ENCODE data around the gene TMEM47.

TMEM47 gene

DNA sequence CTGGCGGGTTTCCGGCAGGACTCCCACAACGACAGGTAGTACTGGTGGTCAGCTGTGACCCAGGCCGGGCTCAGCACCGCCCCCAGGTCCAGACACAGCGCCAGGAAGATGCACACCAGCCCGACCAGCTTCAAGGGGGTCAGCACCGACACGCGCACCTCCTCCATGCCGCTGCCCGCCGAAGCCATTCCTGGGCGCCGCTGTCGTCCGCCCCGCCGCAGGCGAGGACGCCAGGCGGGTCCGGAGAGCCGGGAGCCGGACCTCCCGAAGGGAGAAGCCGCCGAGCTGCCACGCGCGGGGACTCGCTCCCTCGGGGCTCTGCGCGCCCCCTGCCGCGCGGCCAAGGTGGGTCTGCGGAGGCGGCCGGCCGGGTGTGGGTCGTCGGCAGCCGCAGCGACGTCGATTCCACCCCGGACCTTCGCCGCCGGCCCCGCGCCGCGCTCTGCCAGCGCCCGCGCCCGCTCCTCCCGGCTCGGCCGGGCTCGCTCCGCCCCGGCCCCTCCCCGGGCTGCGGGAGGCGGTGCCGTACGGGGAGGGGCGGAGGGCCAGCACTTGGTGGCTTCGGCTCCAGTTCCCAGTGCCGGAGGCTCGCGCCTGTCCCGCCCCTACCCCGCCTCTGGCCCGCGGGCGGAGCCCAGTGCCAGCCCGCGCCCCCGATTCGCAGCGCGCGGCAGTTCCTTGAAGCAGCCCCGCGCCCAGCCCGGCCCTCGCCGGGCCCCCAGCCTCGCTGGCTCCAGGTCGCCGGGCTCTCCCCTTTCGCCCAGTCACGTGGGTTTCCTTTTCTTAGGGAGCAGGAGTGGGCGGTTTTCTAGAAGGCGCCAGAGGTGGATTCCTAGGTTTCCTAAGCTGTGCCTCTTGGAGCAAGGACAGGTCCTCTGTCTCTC is at the start of gene TMEM47:
TMEM47 (minus strand) TSS at position 444 of the 884 bp plus-strand sequence; CDS start at position 188, 256 bp downstream.
- DNase-seq, result peak; percentile 80

DNA sequence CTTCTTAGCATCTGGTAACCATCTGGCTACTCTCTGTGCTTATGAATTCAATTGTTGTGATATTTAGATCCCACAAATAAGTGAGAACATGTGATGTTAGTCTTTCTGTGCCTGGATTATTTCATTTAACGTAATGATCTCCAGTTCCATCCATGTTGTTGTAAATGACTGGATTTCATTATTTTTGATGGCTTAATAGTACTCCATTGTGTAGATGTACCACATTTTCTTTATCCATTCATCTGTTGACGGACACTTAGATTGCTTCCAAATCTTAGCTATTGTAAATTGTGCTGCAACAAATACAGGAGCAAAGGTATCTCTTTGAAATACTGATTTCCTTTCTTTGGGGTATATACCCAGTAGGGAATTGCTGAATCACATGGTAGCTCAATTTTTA is 30.0 kb upstream of the TMEM47 start:
- no peak for DNase-seq

DNA sequence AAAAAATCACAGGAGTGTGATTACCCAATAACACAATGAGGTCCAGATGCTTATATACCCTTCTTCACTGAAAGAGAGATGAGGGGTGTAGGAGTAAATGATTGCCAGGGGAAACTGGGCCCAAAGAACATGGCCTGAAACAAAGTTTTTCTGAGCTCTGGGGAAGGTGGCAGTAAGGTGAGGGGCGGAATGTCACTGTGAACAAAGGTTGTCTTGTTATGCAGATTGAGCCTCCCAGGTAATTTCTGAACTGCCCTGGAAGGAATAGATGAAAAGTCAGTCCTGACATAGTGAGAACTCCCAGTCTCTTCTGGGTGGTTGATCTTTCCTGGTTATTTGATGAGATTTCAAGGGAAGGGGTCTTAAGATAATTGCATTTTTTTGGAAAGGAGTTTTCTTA is 2.5 kb upstream of the TMEM47 start:
- no peak for DNase-seq

DNA sequence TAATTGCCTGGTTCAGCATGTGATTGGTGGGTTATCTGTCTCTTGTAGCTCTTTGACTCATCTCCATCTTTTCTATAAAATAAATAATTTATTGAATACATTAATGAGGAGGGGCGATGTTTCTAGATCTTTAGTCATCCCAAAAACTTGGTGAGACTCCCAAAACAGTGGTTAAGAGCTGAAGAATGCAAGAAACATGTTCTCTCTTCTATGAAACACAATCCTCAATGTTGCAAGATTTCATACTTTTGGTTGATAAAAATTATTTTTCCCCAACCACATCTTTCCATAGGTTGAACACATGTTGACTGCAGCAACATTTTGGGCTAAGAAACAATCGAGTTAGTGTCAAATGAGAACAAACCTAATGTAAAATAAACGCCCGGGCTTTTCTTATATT is 1.2 kb upstream of the TMEM47 start:
- DNase-seq, result no peak

DNA sequence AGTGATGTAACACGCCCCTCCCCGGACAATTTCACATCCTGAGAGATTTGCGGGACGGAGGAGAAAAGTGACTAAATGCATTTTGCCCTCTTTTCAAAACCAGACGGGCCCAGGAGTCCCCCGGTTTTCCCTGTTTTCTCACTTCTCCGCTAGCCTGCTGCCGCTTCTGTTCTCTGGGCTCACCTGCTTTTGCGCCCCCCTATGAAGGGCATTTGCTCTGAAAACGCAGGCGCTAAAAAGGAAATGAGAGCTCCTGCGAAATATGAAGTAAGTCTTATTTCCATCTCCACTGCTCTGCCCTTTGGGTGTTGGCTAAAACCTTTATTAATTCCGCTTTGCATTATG is 613 bp upstream of the TMEM47 start:
- DNase-seq, result no peak

DNA sequence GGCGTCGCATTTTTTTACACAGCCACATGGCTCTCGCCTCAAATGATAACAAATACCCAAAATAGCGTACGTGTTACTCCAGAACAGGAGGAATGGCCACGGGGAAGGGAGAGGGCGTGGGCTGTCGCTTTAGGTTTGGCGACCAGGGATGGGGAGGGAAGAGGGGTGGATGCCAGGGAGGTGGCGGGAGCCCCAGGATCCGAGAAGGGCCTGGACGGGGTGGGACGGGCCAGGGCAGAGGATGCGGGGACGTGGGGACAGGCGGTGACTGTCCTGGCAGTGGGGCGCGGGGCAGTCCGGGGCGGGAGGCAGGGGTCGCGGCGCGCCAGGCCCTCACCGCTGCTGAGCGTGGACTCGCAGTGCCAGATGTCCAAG is 631 bp downstream of the TMEM47 start:
- DNase-seq, result no peak

DNA sequence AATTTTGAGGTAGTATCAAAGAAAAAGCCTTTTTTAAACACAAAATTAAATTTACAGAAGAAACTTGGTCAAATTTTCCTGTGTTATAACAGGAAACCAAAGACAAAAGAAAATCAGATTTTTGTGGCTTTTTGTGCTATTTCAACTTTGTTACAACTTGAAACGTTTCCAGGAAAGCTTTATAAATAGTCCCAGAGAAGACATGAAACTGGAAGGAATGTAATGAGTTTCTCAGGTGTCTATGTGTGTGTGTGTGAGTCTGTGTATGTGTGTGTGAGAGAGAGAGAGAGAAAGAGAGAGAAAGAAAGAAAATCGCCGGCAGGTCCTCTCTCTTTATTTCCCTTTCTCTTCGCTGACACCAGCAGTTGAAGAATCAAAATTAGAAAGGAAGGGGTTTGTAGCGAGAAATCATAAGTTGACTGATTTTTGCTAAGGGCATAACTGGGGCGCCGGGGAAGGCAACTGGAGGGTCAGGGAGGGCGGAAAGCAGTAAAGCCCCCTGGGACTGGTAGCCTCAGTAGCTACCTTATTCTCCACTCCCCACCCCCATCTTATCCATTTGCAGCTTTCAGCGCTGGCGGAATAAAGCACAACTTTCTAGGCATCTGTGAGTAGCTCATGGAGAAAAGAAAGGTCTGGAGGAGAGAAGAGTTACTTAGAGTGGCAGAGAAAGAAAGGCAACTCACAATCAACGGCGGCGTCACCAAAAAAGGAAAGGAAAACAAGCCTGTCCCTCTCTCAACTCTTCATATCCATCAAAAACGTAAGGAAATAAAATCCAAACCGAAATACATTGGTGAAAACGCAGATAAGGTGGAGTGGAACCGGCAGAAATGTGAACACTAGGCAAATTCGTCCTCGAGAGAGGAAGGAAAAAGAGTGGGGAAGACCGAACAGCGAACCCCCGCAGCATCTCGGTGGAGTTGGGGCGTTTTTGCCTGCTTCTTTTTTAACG is 1.3 kb downstream of the TMEM47 start:
- DNase-seq, result no peak

DNA sequence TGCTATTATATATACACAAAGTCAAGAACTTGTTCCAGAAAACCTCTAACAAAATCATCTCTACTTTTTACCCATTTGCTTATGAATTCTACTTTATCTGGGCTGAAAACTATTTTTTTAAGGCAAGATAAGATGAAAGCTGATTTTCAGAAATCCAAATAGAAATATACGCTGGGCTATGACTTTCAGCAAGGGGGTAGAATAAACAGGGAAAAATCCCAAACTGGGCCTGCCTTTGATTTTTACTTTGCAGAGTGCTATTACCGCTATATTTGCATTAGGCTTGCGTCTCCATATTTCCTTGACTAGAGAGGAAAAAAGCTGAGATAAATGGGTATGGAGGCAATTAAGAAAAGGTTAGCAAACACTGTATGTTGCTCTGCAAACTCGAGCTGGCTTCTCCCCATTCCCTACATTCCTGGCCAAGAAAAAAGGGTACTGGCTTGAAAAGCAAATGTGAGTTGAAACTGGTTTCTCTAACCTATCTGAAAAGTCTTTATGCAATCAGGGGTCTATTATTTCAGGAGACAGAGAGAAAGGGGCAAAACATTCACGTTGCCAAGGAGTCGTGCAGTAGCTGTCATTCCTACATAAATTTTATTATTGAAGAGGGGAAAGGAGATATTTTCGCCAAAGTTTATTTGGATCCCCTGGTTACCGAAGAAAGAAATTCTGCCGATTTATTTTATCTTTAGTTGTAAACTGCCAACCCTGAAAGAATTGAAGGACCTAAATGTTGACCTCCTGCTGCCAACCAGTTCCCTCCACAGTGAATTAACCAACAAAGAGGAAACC is 2.2 kb downstream of the TMEM47 start:
- DNase-seq, result no peak

DNA sequence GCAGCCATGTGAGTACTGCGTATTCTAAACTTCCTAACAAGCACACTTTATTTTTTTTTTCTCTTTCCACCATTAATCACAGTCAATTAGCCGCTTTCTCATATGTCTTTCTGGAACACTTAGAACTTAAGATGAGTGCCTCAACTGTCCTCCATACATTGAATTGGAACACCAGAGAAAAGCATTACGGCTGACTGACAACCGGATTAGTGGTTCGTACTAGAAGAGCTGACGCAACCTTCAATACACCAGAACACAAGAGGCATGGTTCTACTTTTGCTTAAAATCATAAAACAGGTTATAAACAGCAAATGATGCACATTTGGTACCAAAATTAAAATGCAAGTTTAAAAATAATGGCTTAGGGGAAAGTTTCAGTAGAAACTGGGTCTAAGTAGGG is 3.3 kb downstream of the TMEM47 start:
- no peak for DNase-seq

DNA sequence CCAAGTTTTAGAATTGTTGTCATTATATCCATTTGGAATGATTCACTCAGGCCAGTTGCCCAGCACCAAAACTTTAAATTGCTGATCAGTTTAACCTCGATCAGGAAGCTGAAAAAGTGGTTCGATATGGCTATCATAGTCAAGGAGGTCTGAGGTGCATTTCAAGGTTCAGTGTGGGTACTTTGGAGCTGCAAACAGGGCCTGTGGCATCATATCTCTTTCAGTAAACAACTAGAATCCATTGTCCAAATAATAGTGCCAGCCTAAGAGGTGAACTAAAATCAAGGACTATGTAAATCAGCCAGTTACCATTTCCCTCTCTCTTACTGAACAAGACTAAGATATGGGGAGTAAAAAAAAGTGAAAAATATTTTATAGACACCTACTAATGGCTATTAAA is 14.2 kb downstream of the TMEM47 start:
- DNase-seq, result no peak

DNA sequence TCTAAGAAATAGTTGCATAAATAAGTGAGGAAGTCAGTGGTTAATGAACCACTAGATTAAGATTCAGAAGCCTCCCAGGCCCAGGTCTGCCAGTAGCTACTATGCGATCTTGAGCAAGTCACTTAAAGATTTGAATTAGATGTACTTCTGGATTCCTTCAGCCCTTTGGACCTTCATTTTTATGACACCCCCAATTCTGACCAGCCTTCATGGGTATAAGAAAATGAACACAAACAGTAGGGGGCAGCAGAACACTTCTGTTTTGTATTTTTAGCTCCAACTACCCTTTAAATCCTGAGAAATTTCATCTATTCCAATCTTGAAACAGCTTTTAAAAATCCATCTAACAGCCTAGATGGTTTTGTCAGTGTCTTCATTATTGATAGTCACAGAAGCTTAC is 19.0 kb downstream of the TMEM47 start:
- DNase-seq, result no peak

DNA sequence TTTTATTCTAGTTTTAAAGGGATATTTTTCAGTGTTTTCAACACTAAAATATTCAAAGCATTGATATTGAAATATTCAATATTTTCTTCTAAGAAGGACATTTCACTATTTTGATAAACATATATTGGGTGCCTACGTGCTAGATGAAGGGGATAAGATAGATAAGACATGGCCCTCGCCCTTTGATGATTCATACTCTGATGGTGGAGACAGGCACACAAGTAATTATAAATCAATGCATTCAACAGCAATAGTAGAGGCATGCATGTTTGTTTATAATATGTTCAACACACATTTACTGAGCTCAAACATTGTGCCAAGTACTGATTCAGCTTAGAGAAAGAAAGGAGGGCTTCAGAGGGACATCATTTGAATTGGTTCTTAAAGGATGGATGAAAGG is 22.7 kb downstream of the TMEM47 start:
- no peak for DNase-seq

DNA sequence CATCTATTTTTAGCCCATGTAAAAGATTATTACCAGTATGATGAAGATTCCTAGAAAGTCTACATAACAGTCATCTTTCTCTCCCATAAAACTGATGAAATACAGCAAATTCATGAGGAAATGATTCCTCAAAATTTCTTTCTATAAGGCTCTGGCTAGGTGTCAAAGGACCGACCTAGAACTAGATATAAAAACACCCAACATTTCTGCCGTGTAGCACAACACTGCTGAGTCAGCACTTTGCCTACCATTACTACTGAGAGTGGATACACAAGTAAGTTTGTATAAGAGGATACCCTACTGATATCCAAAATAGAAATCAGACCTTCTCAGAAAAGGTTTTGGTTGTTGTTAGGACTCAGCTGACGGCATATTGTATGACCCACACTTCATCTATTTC is 24.7 kb downstream of the TMEM47 start:
- no peak for DNase-seq

DNA sequence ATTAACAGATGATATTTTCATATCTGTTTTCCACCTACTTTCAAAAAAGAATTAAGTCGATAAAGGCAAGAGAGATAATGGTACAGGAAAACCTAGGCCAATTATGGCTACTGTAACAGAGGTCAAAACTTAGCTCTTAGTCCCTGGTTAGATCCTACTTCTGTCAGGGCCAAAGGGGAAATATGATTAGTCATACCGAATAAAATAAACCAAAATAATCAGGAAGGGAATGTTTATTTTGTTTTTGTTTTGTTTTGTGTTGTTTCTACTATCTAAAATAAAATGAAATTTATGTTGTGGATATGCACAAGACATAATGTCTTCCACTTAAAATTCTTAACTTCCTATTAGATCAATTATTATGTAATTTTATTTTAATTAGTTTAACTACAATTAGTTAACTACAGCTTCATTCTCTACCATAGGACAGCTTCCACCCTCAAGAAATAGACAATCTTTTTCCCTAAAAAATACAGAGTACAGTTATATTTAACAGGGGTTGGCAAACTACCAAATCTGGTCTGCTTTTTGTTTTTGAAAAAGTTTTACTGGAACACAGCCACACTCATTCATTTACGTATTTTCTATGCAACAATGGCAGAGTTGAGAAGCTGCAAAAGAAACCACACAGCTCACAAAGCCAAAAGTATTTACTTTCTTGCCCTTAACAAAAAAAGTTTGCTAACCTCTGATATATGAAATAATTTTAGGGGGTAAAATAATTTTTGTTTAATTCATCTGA is 25.4 kb downstream of the TMEM47 start:
- DNase-seq, result no peak

DNA sequence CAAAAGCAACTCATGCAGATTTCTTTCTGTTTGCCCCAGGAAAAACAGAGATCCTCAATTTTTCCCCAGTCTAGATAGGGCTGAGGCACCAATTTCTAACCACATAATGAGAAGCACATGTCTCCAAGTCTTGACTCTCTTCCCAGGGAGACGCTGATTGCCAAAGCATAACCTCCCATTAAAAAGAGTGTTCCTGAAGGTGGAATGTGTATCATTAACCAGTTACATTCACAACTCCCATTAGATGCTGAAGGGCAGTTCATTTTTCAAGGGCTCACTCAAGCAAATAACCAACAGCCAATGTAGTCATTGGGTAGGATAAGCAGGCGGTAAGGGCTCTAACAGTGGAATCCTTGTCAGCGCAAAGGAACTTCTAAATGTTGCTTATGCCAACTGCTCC is 27.5 kb downstream of the TMEM47 start:
- DNase-seq, result no peak

DNA sequence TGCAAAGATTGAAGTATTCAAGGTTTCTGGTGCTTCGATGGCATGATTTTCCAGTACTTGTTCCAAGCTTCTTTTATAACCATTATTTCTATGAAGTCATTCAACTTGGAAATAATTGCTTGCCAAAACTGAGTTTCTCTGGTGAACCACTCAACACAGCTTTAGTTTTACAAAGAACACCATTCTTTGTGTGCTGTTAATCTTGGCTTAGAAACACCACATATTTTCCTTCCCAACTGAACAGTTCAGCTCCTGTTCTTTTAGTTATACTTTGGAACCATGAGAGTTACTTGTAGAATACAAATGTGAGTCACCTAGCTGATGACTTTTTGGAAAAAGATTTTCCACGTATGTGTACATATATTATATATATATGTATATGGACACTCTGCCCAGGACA is 32.7 kb downstream of the TMEM47 start:
- no peak for DNase-seq

DNA sequence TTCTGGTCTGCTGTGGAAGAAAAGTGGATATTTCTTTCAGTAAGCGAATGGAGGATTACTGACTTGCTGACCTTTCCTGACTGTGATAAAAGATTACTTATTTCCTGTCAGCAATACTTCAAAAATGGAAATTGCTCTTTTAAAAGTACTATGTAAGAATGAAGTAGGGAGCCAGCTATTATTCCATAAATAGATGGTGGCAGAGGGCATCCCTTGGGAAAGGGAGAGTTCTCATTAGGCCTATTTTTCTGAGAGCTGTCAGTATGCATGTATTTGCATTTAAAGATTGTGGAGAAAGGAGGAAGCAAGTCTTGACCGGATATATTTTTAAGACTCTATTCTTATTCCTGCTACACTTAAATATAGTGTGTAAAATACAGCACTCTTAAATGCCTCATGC is 37.2 kb downstream of the TMEM47 start:
- no peak for DNase-seq

DNA sequence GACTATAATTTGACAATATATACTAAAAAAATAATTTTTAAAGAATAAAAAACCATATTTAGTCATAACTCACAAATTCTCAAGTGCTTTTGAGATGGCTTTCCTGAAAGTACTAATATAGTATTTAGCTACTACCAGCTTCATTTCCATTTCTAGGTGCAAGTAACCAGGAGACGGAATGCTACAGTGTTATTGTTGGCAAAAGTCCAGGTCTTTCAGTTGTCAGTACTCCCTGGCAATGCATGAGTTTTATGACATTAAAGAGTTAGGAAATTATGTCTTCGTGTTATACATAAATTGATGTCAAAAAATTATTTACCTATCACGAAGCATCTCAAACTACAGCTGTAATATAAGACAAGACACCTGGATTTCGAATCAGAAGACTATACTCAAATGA is 45.0 kb downstream of the TMEM47 start:
- DNase-seq, result no peak

DNA sequence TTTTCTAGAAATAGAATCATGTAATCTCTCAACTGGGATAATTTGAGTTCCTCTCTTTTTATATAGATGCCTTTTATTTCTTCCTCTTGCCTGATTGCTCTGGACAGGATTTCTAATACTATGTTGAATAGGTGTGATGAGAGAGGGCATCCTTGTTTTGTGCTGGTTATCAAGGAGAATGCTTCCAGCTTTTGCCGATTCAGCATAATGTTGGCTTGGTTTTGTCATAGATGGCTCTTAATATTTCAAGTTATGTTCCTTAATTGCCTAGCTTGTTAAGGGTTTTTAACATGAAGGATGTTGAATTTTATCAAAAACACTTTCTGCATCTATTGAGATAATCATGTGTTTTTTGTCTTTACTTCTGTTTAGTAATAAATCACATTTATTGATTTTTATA is 58.7 kb downstream of the TMEM47 start:
- no peak for DNase-seq

DNA sequence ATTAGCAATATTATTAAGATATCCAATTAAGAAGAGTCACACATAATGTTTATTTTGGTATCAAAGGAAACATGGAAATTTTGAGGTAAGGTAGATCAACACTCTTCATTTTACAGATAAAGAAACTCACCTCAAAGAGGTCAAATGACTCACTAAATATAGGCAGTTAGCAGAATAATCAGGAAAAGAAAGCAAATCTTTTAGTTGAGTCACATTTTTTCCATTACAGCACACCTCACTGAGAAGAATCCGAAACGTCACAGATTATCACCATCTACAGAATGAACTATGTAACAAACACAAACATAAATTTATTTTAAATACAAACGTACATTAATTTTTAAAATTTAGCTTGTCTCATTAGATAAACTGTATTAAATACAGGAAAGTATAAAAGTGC is 70.1 kb downstream of the TMEM47 start:
- DNase-seq, result no peak

DNA sequence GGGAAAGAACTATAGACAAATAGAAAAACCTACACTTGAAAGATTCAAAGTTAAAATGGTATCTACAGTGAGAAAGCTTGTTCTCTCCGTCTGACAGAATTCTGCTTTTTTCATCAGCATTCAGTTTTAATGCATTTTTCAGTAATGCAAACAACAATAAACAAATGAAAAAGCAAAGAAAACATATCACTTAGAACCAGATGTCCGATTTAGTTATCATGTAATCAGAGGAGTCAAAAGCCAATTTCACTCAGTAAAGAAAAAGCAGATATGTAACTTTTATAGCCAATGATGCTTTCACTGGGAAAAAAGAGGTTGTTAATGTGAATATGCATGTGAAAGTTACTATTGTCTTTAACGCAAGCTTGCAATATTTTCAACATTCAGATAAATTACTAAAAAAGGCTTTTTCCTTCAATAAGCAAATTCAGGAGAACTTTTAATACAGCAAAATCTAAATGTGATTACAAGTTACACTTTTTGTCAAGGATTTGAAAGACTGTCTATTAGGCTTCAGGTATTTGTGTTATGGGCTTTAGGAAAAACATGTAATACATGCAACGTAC is 70.7 kb downstream of the TMEM47 start:
- DNase-seq, result no peak

DNA sequence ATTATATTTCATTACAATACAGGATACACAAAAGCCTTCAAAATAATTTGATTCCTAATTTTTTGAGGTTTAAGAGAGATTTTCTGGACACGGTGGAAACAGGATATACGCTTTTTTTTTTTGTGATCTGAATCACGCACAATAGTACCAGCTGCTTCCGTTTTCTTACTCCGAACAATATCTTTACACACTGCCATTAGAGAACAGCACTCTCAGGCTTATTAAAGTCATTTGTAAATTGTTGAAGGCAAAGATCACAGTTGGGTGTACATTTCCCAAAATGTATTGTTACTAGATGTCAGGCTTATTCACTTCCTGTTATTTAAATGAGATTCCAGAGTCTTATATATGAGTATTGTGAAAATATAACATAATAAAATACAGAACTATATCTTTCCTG is 71.5 kb downstream of the TMEM47 start:
- DNase-seq, result no peak

Data from NCI-H774 (cell line).